ENCODE measurements around the gene SLC66A2.

- TF ChIP-seq NFYC (CRISPR knock-in tag; IDR thresholded peaks at IDR 0.05) (no peak), ZNF766 (CRISPR knock-in tag; IDR thresholded peaks at IDR 0.05; ENCODE audit: borderline replicate concordance) (no peak), GABPA (IDR thresholded peaks at IDR 0.05; ENCODE audit: low read depth, low read length) (no peak), GABPA (CRISPR knock-in tag; IDR thresholded peaks at IDR 0.05; ENCODE audit: low read depth) (no peak), ZNF644 (CRISPR knock-in tag; IDR thresholded peaks at IDR 0.05; ENCODE audit: low read depth) (no peak), ZNF512 (CRISPR knock-in tag; IDR thresholded peaks at IDR 0.05) (no peak), ZNF136 (CRISPR knock-in tag; IDR thresholded peaks at IDR 0.05; ENCODE audit: low read depth) (no peak), BRF2 (CRISPR knock-in tag; IDR thresholded peaks at IDR 0.05) (no peak), ZNF501 (CRISPR knock-in tag; IDR thresholded peaks at IDR 0.05) (no peak), YY1 (IDR thresholded peaks at IDR 0.05; ENCODE audit: insufficient read depth, insufficient replicate concordance, low read depth, low read length) (no peak), MAFK (conservative IDR thresholded peaks at IDR 0.05 in 1 of 2, IDR thresholded peaks at IDR 0.05 in 1 of 2; ENCODE audit: low read length in 2 of 2) (no peak), EP300 (IDR thresholded peaks at IDR 0.05; ENCODE audit: low read depth in 2 of 2, low read length in 2 of 2) (no peak), EP300 (CRISPR knock-in tag; IDR thresholded peaks at IDR 0.05; ENCODE audit: borderline replicate concordance) (no peak)
These were observed 34.1 kb downstream of the SLC66A2 start for GRCh38 chr18:79917169-79917852.
